WTC11 (cell line): ENCODE data around the gene TIGD7.

ENCODE experiments used
- CREM ChIP-seq: sonication (generic); formaldehyde crosslinking; IDR thresholded peaks from 2 replicates; pipeline ENCODE4 v1.8.1; 2022; ENCODE audit warnings: mild to moderate bottlenecking, missing genetic modification reagents, moderate library complexity
- ESRRA ChIP-seq: sonication (generic); formaldehyde crosslinking; IDR thresholded peaks from 2 replicates; pipeline ENCODE4 v1.8.1; 2022; ENCODE audit warnings: mild to moderate bottlenecking, missing genetic modification reagents, borderline replicate concordance
- KAT7 ChIP-seq: sonication (generic); formaldehyde crosslinking; IDR thresholded peaks from 2 replicates; pipeline ENCODE4 v1.8.1; 2023; ENCODE audit warnings: missing genetic modification reagents, mild to moderate bottlenecking, borderline replicate concordance
- NR1H2 ChIP-seq: sonication (generic); formaldehyde crosslinking; IDR thresholded peaks from 2 replicates; pipeline ENCODE4 v1.9.0; 2021; ENCODE audit warnings: mild to moderate bottlenecking, moderate library complexity, missing genetic modification reagents
- NR2C2 ChIP-seq: sonication (generic); formaldehyde crosslinking; IDR thresholded peaks from 2 replicates; pipeline ENCODE4 v1.8.0; 2022; ENCODE audit warnings: mild to moderate bottlenecking, missing genetic modification reagents
- SP1 ChIP-seq: sonication (generic); formaldehyde crosslinking; conservative IDR thresholded peaks from 2 replicates; pipeline ENCODE4 v1.8.1; 2022; ENCODE audit warnings: missing genetic modification reagents
- TCF7 ChIP-seq: sonication (generic); formaldehyde crosslinking; IDR thresholded peaks from 2 replicates; pipeline ENCODE4 v1.8.0; 2022; ENCODE audit warnings: mild to moderate bottlenecking, low read depth, missing genetic modification reagents, moderate library complexity
- TF ChIP-seq, protein P1 (sequence below): fragments of 200-600 bp; IDR thresholded peaks from 2 replicates; pipeline ENCODE4 v1.8.0; 2022; ENCODE audit warnings: antibody characterized with exemption
- TF ChIP-seq, protein P2 (sequence below): sonication (generic); formaldehyde crosslinking; IDR thresholded peaks from 2 replicates; pipeline ENCODE4 v1.8.1; 2022; ENCODE audit warnings: missing genetic modification reagents, borderline replicate concordance
- TF ChIP-seq, protein P3 (sequence below): sonication (generic); formaldehyde crosslinking; IDR thresholded peaks from 2 replicates; pipeline ENCODE4 v1.8.0; 2022; ENCODE audit warnings: mild to moderate bottlenecking, missing genetic modification reagents
- TF ChIP-seq, protein P4 (sequence below): sonication (generic); formaldehyde crosslinking; IDR thresholded peaks from 2 replicates; pipeline ENCODE4 v1.8.1; 2022; ENCODE audit warnings: mild to moderate bottlenecking, moderate library complexity, missing genetic modification reagents
- TF ChIP-seq, protein P5 (sequence below): fragments of 250-450 bp; sonication (Bioruptor Pico); IDR thresholded peaks from 2 replicates; pipeline ENCODE4 v1.8.0; 2021; ENCODE audit warnings: mild to moderate bottlenecking

DNA sequence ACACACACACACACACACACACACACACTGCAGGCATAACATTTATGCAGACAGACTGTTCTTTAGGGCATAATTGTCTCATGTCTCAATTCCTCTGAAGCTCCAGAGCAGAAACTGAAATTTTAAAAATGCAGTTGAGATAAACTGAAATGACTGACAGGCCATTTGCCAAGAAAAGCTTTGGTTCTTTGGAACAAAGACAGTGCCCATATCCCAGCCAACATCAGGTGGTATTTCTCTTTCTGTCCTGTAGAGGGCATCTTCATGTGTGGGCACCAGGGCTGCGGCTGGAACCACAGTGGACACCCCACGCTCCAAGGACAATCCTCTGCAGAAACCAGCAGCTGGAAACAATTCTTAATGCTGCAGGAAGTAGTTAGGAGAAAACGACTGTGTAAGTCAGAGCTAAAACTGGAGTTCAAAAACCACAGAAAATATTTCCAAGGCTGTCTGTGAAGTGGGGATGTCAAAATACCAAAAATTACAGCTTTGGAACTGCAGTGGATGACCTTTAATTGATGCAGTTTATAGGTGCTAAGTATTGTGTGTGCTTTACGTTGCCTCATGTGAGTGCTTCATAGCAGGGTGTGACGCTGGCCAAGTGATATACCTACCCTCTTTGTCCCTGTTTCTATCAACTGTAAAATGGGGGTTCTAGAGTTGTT lies 38.2 kb downstream of the TIGD7 start:
- TF ChIP-seq ESRRA (CRISPR knock-in tag) (no peak), SP1 (CRISPR knock-in tag) (no peak), KAT7 (CRISPR knock-in tag) (no peak), TCF7 (CRISPR knock-in tag) (no peak), CREM (CRISPR knock-in tag) (no peak), NR1H2 (CRISPR knock-in tag) (no peak), NR2C2 (CRISPR knock-in tag) (no peak)
- TF ChIP-seq, protein P1, sequence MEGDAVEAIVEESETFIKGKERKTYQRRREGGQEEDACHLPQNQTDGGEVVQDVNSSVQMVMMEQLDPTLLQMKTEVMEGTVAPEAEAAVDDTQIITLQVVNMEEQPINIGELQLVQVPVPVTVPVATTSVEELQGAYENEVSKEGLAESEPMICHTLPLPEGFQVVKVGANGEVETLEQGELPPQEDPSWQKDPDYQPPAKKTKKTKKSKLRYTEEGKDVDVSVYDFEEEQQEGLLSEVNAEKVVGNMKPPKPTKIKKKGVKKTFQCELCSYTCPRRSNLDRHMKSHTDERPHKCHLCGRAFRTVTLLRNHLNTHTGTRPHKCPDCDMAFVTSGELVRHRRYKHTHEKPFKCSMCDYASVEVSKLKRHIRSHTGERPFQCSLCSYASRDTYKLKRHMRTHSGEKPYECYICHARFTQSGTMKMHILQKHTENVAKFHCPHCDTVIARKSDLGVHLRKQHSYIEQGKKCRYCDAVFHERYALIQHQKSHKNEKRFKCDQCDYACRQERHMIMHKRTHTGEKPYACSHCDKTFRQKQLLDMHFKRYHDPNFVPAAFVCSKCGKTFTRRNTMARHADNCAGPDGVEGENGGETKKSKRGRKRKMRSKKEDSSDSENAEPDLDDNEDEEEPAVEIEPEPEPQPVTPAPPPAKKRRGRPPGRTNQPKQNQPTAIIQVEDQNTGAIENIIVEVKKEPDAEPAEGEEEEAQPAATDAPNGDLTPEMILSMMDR, result peak; percentile 56; the same call in 1 of the 2 replicates
- TF ChIP-seq, protein P2, sequence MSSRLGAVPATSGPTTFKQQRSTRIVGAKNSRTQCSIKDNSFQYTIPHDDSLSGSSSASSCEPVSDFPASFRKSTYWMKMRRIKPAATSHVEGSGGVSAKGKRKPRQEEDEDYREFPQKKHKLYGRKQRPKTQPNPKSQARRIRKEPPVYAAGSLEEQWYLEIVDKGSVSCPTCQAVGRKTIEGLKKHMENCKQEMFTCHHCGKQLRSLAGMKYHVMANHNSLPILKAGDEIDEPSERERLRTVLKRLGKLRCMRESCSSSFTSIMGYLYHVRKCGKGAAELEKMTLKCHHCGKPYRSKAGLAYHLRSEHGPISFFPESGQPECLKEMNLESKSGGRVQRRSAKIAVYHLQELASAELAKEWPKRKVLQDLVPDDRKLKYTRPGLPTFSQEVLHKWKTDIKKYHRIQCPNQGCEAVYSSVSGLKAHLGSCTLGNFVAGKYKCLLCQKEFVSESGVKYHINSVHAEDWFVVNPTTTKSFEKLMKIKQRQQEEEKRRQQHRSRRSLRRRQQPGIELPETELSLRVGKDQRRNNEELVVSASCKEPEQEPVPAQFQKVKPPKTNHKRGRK, result no peak
- TF ChIP-seq, protein P3, sequence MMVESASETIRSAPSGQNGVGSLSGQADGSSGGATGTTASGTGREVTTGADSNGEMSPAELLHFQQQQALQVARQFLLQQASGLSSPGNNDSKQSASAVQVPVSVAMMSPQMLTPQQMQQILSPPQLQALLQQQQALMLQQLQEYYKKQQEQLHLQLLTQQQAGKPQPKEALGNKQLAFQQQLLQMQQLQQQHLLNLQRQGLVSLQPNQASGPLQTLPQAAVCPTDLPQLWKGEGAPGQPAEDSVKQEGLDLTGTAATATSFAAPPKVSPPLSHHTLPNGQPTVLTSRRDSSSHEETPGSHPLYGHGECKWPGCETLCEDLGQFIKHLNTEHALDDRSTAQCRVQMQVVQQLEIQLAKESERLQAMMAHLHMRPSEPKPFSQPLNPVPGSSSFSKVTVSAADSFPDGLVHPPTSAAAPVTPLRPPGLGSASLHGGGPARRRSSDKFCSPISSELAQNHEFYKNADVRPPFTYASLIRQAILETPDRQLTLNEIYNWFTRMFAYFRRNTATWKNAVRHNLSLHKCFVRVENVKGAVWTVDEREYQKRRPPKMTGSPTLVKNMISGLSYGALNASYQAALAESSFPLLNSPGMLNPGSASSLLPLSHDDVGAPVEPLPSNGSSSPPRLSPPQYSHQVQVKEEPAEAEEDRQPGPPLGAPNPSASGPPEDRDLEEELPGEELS (CRISPR knock-in tag), result no peak
- TF ChIP-seq, protein P4, sequence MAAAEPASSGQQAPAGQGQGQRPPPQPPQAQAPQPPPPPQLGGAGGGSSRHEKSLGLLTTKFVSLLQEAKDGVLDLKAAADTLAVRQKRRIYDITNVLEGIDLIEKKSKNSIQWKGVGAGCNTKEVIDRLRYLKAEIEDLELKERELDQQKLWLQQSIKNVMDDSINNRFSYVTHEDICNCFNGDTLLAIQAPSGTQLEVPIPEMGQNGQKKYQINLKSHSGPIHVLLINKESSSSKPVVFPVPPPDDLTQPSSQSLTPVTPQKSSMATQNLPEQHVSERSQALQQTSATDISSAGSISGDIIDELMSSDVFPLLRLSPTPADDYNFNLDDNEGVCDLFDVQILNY (CRISPR knock-in tag), result no peak
- TF ChIP-seq, protein P5, sequence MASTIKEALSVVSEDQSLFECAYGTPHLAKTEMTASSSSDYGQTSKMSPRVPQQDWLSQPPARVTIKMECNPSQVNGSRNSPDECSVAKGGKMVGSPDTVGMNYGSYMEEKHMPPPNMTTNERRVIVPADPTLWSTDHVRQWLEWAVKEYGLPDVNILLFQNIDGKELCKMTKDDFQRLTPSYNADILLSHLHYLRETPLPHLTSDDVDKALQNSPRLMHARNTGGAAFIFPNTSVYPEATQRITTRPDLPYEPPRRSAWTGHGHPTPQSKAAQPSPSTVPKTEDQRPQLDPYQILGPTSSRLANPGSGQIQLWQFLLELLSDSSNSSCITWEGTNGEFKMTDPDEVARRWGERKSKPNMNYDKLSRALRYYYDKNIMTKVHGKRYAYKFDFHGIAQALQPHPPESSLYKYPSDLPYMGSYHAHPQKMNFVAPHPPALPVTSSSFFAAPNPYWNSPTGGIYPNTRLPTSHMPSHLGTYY (CRISPR knock-in tag), result no peak
